CD14-positive monocyte (primary cell): ENCODE measurements around the gene NME7. TPM values are rescaled to one million over a fixed set of nuclear protein-coding genes. Genes with fewer than 3 reads are reported as not detected.

Experiments
- DNase-seq, 3 donors: peaks; one replicate each; pipeline ENCODE4 v3.0.0-alpha.2; 2011 to 2022
- H2AFZ ChIP-seq: 2 replicates; pipeline ENCODE4 v1.6.0; 2012; ENCODE audit warnings: mild to moderate bottlenecking, low read depth, low read length, inconsistent platforms; ENCODE audit not compliant: insufficient read depth, poor library complexity, severe bottlenecking
- H3K27ac ChIP-seq, 2 donors: 1 replicate in 1 of 2; 2 replicates in 1 of 2; pipeline ENCODE4 v1.5.1; 2012 to 2013; ENCODE audit warnings: low read length in 2 of 2, control low read depth in 1 of 2, inconsistent platforms in 1 of 2, low read depth in 1 of 2, mild to moderate bottlenecking in 1 of 2
- H3K27me3 ChIP-seq, 2 donors: one replicate each; pipeline versions ENCODE4 v1.6.0 to v1.6.1; 2011 to 2013; ENCODE audit warnings: low read length in 2 of 2; ENCODE audit not compliant: control insufficient read depth in 2 of 2, insufficient read depth in 2 of 2
- H3K36me3 ChIP-seq, 2 donors: replicated peaks in 1 of 2; 1 replicate in 1 of 2; 2 replicates in 1 of 2; pipeline versions ENCODE4 v1.5.1 to v1.6.1; 2012 to 2013; ENCODE audit warnings: low read length in 2 of 2, control low read depth in 1 of 2, inconsistent platforms in 1 of 2, mild to moderate bottlenecking in 1 of 2; ENCODE audit not compliant: insufficient read depth in 2 of 2, control insufficient read depth in 1 of 2
- H3K4me1 ChIP-seq, 2 donors: 1 replicate in 1 of 2; 2 replicates in 1 of 2; pipeline versions ENCODE4 v1.5.1 to v1.6.1; 2012 to 2013; ENCODE audit warnings: low read length in 2 of 2, control low read depth in 1 of 2, inconsistent platforms in 1 of 2, mild to moderate bottlenecking in 1 of 2, moderate library complexity in 1 of 2; ENCODE audit not compliant: insufficient read depth in 2 of 2, control insufficient read depth in 1 of 2
- H3K4me2 ChIP-seq: replicated peaks from 2 replicates; pipeline ENCODE3; 2012; ENCODE audit warnings: low read length, moderate library complexity, mild to moderate bottlenecking; ENCODE audit not compliant: poor library complexity, severe bottlenecking; ENCODE audit errors: extremely low read depth
- H3K4me3 ChIP-seq, 3 experiments: fragments of 200-600 bp in 1 of 3; sonication (generic) in 1 of 3; replicated peaks in 1 of 3; 1 replicate in 2 of 3; 2 replicates in 1 of 3; pipeline ENCODE4 v1.5.1; 2011 to 2013; ENCODE audit warnings: low read length in 3 of 3, mild to moderate bottlenecking in 3 of 3, control low read depth in 2 of 3, low read depth in 2 of 3, inconsistent platforms in 1 of 3, moderate library complexity in 1 of 3
- H3K79me2 ChIP-seq: 2 replicates; pipeline ENCODE4 v1.6.0; 2012; ENCODE audit warnings: mild to moderate bottlenecking, control low read depth, inconsistent platforms, low read length, moderate library complexity; ENCODE audit not compliant: insufficient read depth
- H3K9ac ChIP-seq: 2 replicates; pipeline ENCODE4 v1.6.0; 2017; ENCODE audit warnings: low read length, mild to moderate bottlenecking; ENCODE audit not compliant: insufficient read depth, poor library complexity, severe bottlenecking
- H3K9me3 ChIP-seq, 2 donors: replicated peaks in 1 of 2; 1 replicate in 1 of 2; 2 replicates in 1 of 2; pipeline versions ENCODE4 v1.5.1 to v1.6.1; 2012 to 2013; ENCODE audit warnings: low read length in 2 of 2, control low read depth in 1 of 2; ENCODE audit not compliant: control insufficient read depth in 1 of 2, insufficient read depth in 1 of 2
- H4K20me1 ChIP-seq: 2 replicates; pipeline ENCODE4 v1.6.0; 2012; ENCODE audit warnings: mild to moderate bottlenecking, low read length, control low read depth, moderate library complexity; ENCODE audit not compliant: insufficient read depth
- H3K27ac Mint-ChIP-seq, 7 donors: one replicate each; pipeline ENCODE4 v1.8.0; 2020; ENCODE audit warnings: mild to moderate bottlenecking in 7 of 7, mixed read lengths in 7 of 7, moderate library complexity in 6 of 7, inconsistent platforms in 2 of 7
- H3K27me3 Mint-ChIP-seq, 3 donors: one replicate each; pipeline ENCODE4 v1.8.0; 2021 to 2022; ENCODE audit warnings: low read depth in 3 of 3, mild to moderate bottlenecking in 3 of 3, mixed read lengths in 3 of 3, moderate library complexity in 3 of 3, inconsistent platforms in 1 of 3
- H3K36me3 Mint-ChIP-seq, 2 donors: one replicate each; pipeline ENCODE4 v1.8.0; 2020; ENCODE audit warnings: mixed read lengths in 2 of 2, inconsistent platforms in 1 of 2, mild to moderate bottlenecking in 1 of 2
- H3K4me1 Mint-ChIP-seq: one replicate; pipeline ENCODE4 v1.8.0; 2020; ENCODE audit warnings: mild to moderate bottlenecking, mixed read lengths
- H3K4me3 Mint-ChIP-seq, 2 donors: one replicate each; pipeline ENCODE4 v1.8.0; 2020; ENCODE audit warnings: mild to moderate bottlenecking in 2 of 2, mixed read lengths in 2 of 2, moderate library complexity in 1 of 2
- H3K9me3 Mint-ChIP-seq, 7 donors: one replicate each; pipeline ENCODE4 v1.8.0; 2020 to 2022; ENCODE audit warnings: mixed read lengths in 7 of 7, mild to moderate bottlenecking in 6 of 7, moderate library complexity in 6 of 7, inconsistent platforms in 2 of 7
- WGBS: methylation state at CpG from one replicate; pipeline ENCODE4 v1.1.5; 2013; ENCODE audit warnings: missing lambda C conversion rate; ENCODE audit not compliant: insufficient coverage; 5-methylcytosine and 5-hydroxymethylcytosine counted together
- intact Hi-C, 2 donors: fragments of 100-400 bp; cut with micrococcal nuclease; formaldehyde crosslinking; loops; one replicate each; pipeline versions ENCODE4 v1.15.0 to v1.15.1; 2023
- polyA plus RNA-seq, 3 donors: library from polyadenylated mRNA; depleted of rRNA in 1 of 3; unstranded in 2 of 3; stranded (reverse) in 1 of 3; fragments of 300-500 nt in 2 of 3; fragments of >200 nt in 1 of 3; fragmentation: Illumina TruSeq in 2 of 3; gene quantifications; 1 replicate in 2 of 3; 2 replicates in 1 of 3; pipeline ENCODE4 v1.2.3, GENCODE V29; 2012 to 2021
- TF ChIP-seq, protein P1 (sequence below): fragments of 200-600 bp; IDR thresholded peaks from one replicate; pipeline ENCODE4 v1.8.0; 2022; ENCODE audit warnings: antibody characterized with exemption, mild to moderate bottlenecking

NME7 gene
- polyA plus RNA-seq, 3 donors, result 3.5 to 8.0 (median 6.0) TPM

GRCh38 chr1:169196161-169196560, 171.4 kb downstream of the NME7 start:
- intact Hi-C loops, result no loop called here
- Histone ChIP-seq H3K4me1 (no peaks in the 10 kb centered on the region), H3K36me3 (no peaks in the 10 kb centered on the region), H3K4me3 (no peak overlapping the region), H2AFZ (no peak overlapping the region), H3K79me2 (no peaks in the 10 kb centered on the region), H3K9me3 (no peaks in the 10 kb centered on the region), H3K4me2 (no peak overlapping the region), H4K20me1 (no peaks in the 10 kb centered on the region), H3K27ac (no peak overlapping the region), H3K9ac (no peak overlapping the region), H3K27me3 (no peaks in the 10 kb centered on the region)
- 93% methylated on average over 1 of the region's 3 CpGs for WGBS
- TF ChIP-seq, protein P1, sequence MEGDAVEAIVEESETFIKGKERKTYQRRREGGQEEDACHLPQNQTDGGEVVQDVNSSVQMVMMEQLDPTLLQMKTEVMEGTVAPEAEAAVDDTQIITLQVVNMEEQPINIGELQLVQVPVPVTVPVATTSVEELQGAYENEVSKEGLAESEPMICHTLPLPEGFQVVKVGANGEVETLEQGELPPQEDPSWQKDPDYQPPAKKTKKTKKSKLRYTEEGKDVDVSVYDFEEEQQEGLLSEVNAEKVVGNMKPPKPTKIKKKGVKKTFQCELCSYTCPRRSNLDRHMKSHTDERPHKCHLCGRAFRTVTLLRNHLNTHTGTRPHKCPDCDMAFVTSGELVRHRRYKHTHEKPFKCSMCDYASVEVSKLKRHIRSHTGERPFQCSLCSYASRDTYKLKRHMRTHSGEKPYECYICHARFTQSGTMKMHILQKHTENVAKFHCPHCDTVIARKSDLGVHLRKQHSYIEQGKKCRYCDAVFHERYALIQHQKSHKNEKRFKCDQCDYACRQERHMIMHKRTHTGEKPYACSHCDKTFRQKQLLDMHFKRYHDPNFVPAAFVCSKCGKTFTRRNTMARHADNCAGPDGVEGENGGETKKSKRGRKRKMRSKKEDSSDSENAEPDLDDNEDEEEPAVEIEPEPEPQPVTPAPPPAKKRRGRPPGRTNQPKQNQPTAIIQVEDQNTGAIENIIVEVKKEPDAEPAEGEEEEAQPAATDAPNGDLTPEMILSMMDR, result no peak
- no peaks in the 10 kb centered on the region for H3K4me1 Mint-ChIP-seq
- no peak for DNase-seq
- no peak overlapping the region for H3K27ac Mint-ChIP-seq
- no peak overlapping the region for H3K4me3 Mint-ChIP-seq
- H3K27me3 Mint-ChIP-seq, result no peaks in the 10 kb centered on the region
- H3K9me3 Mint-ChIP-seq, result peaks cover 0 to 5% (median 0%) of the 10 kb centered on the region in 7 donors
- H3K36me3 Mint-ChIP-seq, result no peaks in the 10 kb centered on the region

GRCh38 chr1:169193191-169193850, 174.3 kb downstream of the NME7 start:
- no peaks in the 10 kb centered on the region for H3K4me1 Mint-ChIP-seq
- no peak for DNase-seq

More at GRCh38 chr1:169193191-169193850, 174.3 kb downstream of the NME7 start:
- no peak overlapping the region for H3K4me3 ChIP-seq
- H3K27me3 ChIP-seq, result no peaks in the 10 kb centered on the region
- intact Hi-C loops, result no loop called here
- Mint-ChIP-seq H3K9me3 (peaks cover 0 to 5% (median 0%) of the 10 kb centered on the region in 7 donors), H3K4me3 (no peak overlapping the region), H3K27ac (no peak overlapping the region), H3K27me3 (no peaks in the 10 kb centered on the region), H3K36me3 (no peaks in the 10 kb centered on the region)
- no peaks in the 10 kb centered on the region for H3K4me1 ChIP-seq
- no peaks in the 10 kb centered on the region for H3K36me3 ChIP-seq
- H2AFZ ChIP-seq, result no peak overlapping the region
- no peak overlapping the region for H3K27ac ChIP-seq
- H3K9ac ChIP-seq, result no peak overlapping the region
- no CpG with 5 or more reads among the region's 4 CpGs for WGBS
- no peaks in the 10 kb centered on the region for H3K79me2 ChIP-seq
- no peak overlapping the region for H3K4me2 ChIP-seq
- no peaks in the 10 kb centered on the region for H4K20me1 ChIP-seq
- TF ChIP-seq, protein P1, result no peak
- H3K9me3 ChIP-seq, result peaks cover 0 to 2% of the 10 kb centered on the region in 2 donors
